Heart right ventricle (tissue), 16 donors: ENCODE results near the gene CEP20. TPM values are rescaled to one million over a fixed set of nuclear protein-coding genes. Genes with fewer than 3 reads are reported as not detected.

Source experiments
- ATAC-seq, 8 donors: fragments of 200-7000 bp; cut with Tn5 transposase; one replicate each; pipeline ENCODE4 v1.9.1; 2020; ENCODE audit warnings: mild to moderate bottlenecking in 8 of 8, moderate library complexity in 8 of 8, moderate number of reproducible peaks in 1 of 8
- DNase-seq, 2 donors: peaks; one replicate each; pipeline ENCODE4 v3.0.0-alpha.2; 2020
- H3K27ac ChIP-seq, 10 donors: fragments of 200-600 bp; sonication (generic) in 2 of 10; one replicate each; pipeline versions ENCODE4 v1.5.0 to v1.8.0; 2020 to 2022; ENCODE audit warnings: mild to moderate bottlenecking in 3 of 10
- H3K27me3 ChIP-seq, 7 donors: fragments of 200-600 bp; one replicate each; pipeline ENCODE4 v1.8.0; 2021 to 2022; ENCODE audit warnings: mild to moderate bottlenecking in 2 of 7
- H3K36me3 ChIP-seq, 9 donors: fragments of 200-600 bp; sonication (generic) in 1 of 9; one replicate each; pipeline versions ENCODE4 v1.5.0 to v1.8.0; 2020 to 2022; ENCODE audit warnings: mild to moderate bottlenecking in 2 of 9
- H3K4me1 ChIP-seq, 9 donors: fragments of 200-600 bp; sonication (generic) in 1 of 9; one replicate each; pipeline versions ENCODE4 v1.5.0 to v1.8.0; 2020 to 2022; ENCODE audit warnings: mild to moderate bottlenecking in 4 of 9
- H3K4me3 ChIP-seq, 10 donors: fragments of 200-600 bp; sonication (generic) in 2 of 10; one replicate each; pipeline versions ENCODE4 v1.5.0 to v1.8.0; 2020 to 2022; ENCODE audit warnings: mild to moderate bottlenecking in 7 of 10, moderate library complexity in 2 of 10
- H3K9me3 ChIP-seq, 11 donors: fragments of 200-600 bp in 10 of 11; sonication (generic) in 2 of 11; one replicate each; pipeline versions ENCODE4 v1.5.0 to v1.8.0; 2013 to 2022; ENCODE audit warnings: mild to moderate bottlenecking in 2 of 11, control low read depth in 1 of 11, moderate library complexity in 1 of 11
- CTCF ChIP-seq, 9 donors: fragments of 200-600 bp; sonication (generic) in 2 of 9; IDR thresholded peaks; one replicate each; pipeline versions ENCODE4 v1.5.0 to v1.8.0; 2021 to 2022; ENCODE audit warnings: antibody characterized with exemption in 9 of 9, mild to moderate bottlenecking in 5 of 9, moderate library complexity in 1 of 9
- WGBS, 2 donors: extraction: QIAGEN DNeasy Blood & Tissue Kit; methylation state at CpG; one replicate each; pipeline ENCODE4 v1.1.7; 2013; ENCODE audit warnings: inconsistent platforms in 1 of 2; 5-methylcytosine and 5-hydroxymethylcytosine counted together
- intact Hi-C, 10 donors: fragments of 100-400 bp; cut with DNase I; formaldehyde crosslinking; loops; one replicate each; pipeline versions ENCODE4 v1.11.1 to v1.14.2; 2022
- polyA plus RNA-seq, 2 donors: library from polyadenylated mRNA; stranded (reverse); fragments of 200-250 nt; gene quantifications; one replicate each; pipeline ENCODE4 v1.2.3, GENCODE V29; 2013
- total RNA-seq, 10 donors: library from RNA; stranded (reverse); fragmentation: NEBNext Ultra II Directional in 3 of 10; extraction: Animal tissue kit (Norgen Biotek cat#: 25700) in 3 of 10; gene quantifications; one replicate each; pipeline versions ENCODE4 v1.2.1 to v1.2.4, GENCODE V29; 2021 to 2023
- donor health status: Arrhythmogenic right ventricular cardiomyopathy.
- donor health status: ischemic (EF 13 %, LVEDD 7.1; RV severe dilation, severe dysfunction).
- donor health status: healthy with polysubstance abuse.
- donor health status: DM: no; HTN: yes; CAD: no.
- donor health status: DM: no; HTN: no; CAD: no.
- donor health status: ischemic (EF 25% LVEDD 6.9; RV normal size, moderate dysfunction).
- donor health status: ischemic (EF 25% LVEDD 5.7; RV mildly dilated, moderate dysfunction).
- donor health status: healthy.
- donor health status: DM: yes; HTN: yes; CAD: no.
- donor health status: Ischemic cardiomyopathy.
- donor health status: ischemic (EF 35%, LVEDD 5.7; RV mildly dilated, moderate dysfunction).
- donor health status: nonischemic (EF 11% LVEDD 7.7; RV severe dilation, severe dysfunction).
- donor health status: DM: yes; HTN: yes; CAD: no.
- donor health status: PGD.
- donor health status: ischemic (EF 29% LVEDD 5.4; RV normal size, mild dysfunction).
- donor health status: nonischemic (EF 23%, LVEDD 6.1; RV moderate dilation, normal function).

CEP20 gene
- total and polyA plus RNA-seq, 12 donors = 14.8 to 42.6 (median 32.1) TPM

- intact Hi-C loops = loop anchor here in 1 of 10 donors (10.0 kb wide), 1 partner anchor 47 kb away; the partner anchor contains the start of gene ABCC1
- WGBS, 2 donors = 58 to 63% methylated on average over 5 of the region's 5 CpGs
- no peak for TF ChIP-seq CTCF (IDR thresholded peaks at IDR 0.05)
- Histone ChIP-seq H3K9me3 (no peaks in the 10 kb centered on the region), H3K4me1 (peaks cover 0 to 5% (median 0%) of the 10 kb centered on the region in 9 donors), H3K27ac (no peak overlapping the region), H3K36me3 (no peaks in the 10 kb centered on the region), H3K4me3 (no peak overlapping the region), H3K27me3 (no peaks in the 10 kb centered on the region)
- DNase-seq (no peak), ATAC-seq (no peak)
These were observed 9.4 kb upstream of the CEP20 start for GRCh38 chr16:15897834-15898254.

- intact Hi-C loops = loop anchor here in 1 of 10 donors (10.0 kb wide), 1 partner anchor 48 kb away; the partner anchor contains the start of gene ABCC1
- no peak for TF ChIP-seq CTCF (IDR thresholded peaks at IDR 0.05)
- Histone ChIP-seq H3K4me3 (no peak overlapping the region), H3K27ac (no peak overlapping the region), H3K36me3 (no peaks in the 10 kb centered on the region), H3K4me1 (peaks cover 0 to 5% (median 0%) of the 10 kb centered on the region in 9 donors), H3K27me3 (no peaks in the 10 kb centered on the region), H3K9me3 (no peaks in the 10 kb centered on the region)
- 86 to 89% methylated on average over 8 of the region's 8 CpGs for WGBS, 2 donors
- ATAC-seq (no peak), DNase-seq (no peak)
These were observed 8.8 kb upstream of the CEP20 start for GRCh38 chr16:15897121-15897780.

- Histone ChIP-seq H3K27ac (no peak overlapping the region), H3K36me3 (no peaks in the 10 kb centered on the region), H3K9me3 (no peaks in the 10 kb centered on the region), H3K27me3 (no peaks in the 10 kb centered on the region), H3K4me1 (peaks cover 0 to 5% (median 0%) of the 10 kb centered on the region in 9 donors), H3K4me3 (no peak overlapping the region)
- intact Hi-C loops = loop anchor here in 1 of 10 donors (5.0 to 10.0 kb wide), 2 partner anchors 50 to 113 kb away; partner anchors contain the start of gene ABCC1
- no peak for ATAC-seq
- TF ChIP-seq CTCF (IDR thresholded peaks at IDR 0.05) = no peak
- 92% methylated on average over 7 of the region's 7 CpGs for WGBS, 2 donors
- DNase-seq = no peak
These were observed 6.4 kb upstream of the CEP20 start for GRCh38 chr16:15894571-15895374.

GRCh38 chr16:15891508-15891907 lies 3.1 kb upstream of the CEP20 start:
- ATAC-seq = no peak

More at GRCh38 chr16:15891508-15891907, 3.1 kb upstream of the CEP20 start:
- intact Hi-C loops = loop anchor here in 1 of 10 donors (5.0 to 10.0 kb wide), 2 partner anchors 53 to 116 kb away; partner anchors contain the start of gene ABCC1
- Histone ChIP-seq H3K9me3 (no peaks in the 10 kb centered on the region), H3K4me1 (peaks cover 0 to 21% (median 19%) of the 10 kb centered on the region in 9 donors), H3K27ac (no peak overlapping the region), H3K27me3 (no peaks in the 10 kb centered on the region), H3K4me3 (no peak overlapping the region), H3K36me3 (no peaks in the 10 kb centered on the region)
- no peak for DNase-seq
- WGBS, 2 donors = 90 to 98% methylated on average over 3 of the region's 3 CpGs
- no peak for TF ChIP-seq CTCF (IDR thresholded peaks at IDR 0.05)
